Measurements from ENCODE around the gene SPRYD3.
"Not testable (repeated sequence)": the region's sequence is repeated elsewhere in the genome, so short reads cannot be mapped to it uniquely, and the experiment has no call there.

SPRYD3 gene

DNA sequence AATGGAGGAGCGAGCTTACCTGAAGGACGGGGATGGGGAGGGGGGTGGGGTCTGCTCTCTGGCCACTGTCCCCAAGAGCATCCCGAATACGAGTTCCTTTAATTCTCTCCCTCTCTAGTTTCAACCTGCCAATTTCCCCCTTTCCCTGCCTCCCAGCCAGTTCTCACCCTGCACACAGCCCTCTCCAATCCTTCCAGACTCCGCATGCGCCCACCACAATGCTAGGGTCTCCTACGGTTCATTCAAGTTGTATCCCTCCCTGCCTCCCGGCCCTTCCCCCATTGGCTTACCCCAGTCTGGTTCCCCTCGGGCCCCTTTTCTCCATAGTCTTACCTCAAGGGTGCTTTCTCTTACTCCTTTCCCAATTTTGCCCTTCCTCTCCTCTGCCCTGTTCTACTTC, 17.6 kb upstream of the SPRYD3 start:
- TF ChIP-seq, protein P1, sequence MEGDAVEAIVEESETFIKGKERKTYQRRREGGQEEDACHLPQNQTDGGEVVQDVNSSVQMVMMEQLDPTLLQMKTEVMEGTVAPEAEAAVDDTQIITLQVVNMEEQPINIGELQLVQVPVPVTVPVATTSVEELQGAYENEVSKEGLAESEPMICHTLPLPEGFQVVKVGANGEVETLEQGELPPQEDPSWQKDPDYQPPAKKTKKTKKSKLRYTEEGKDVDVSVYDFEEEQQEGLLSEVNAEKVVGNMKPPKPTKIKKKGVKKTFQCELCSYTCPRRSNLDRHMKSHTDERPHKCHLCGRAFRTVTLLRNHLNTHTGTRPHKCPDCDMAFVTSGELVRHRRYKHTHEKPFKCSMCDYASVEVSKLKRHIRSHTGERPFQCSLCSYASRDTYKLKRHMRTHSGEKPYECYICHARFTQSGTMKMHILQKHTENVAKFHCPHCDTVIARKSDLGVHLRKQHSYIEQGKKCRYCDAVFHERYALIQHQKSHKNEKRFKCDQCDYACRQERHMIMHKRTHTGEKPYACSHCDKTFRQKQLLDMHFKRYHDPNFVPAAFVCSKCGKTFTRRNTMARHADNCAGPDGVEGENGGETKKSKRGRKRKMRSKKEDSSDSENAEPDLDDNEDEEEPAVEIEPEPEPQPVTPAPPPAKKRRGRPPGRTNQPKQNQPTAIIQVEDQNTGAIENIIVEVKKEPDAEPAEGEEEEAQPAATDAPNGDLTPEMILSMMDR (IDR thresholded peaks at IDR 0.05; ENCODE audit: low read depth, low read length), result no peak
- DNase-seq (ENCODE audit: low read depth in 2 of 2), result no peak
- H3K4me3 ChIP-seq (replicated peaks in 1 of 2; ENCODE audit: low read depth in 2 of 2, low read length in 2 of 2), result peak overlapping the region; percentile 52 to 71

- TF ChIP-seq, protein P1 (IDR thresholded peaks at IDR 0.05; ENCODE audit: low read depth, low read length), result no peak
- H3K4me3 ChIP-seq (replicated peaks in 1 of 2; ENCODE audit: low read depth in 2 of 2, low read length in 2 of 2), result peak overlapping the region in 1 of 2 donors; percentile 71
- DNase-seq (ENCODE audit: low read depth in 2 of 2), result peak; percentile 88 to 93
Measured at GRCh38 chr12:53096089-53096741, 17.0 kb upstream of the SPRYD3 start.

DNA sequence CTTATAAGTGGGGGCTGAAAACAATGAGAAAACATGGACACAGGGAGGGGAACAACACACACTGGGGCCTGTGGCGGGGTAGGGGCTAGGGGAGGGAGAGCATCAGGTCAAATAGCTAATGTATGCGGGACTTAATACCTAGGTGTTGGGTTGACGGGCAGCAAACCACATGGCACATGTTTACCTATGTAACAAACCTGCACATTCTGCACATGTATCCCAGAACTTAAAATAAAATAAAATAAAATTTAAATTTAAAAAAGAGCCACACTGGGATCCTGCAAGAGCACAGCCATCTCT, 16.4 kb upstream of the SPRYD3 start:
- not testable (repeated sequence) for DNase-seq (ENCODE audit: low read depth in 2 of 2); H3K4me3 ChIP-seq (replicated peaks in 1 of 2; ENCODE audit: low read depth in 2 of 2, low read length in 2 of 2)

GRCh38 chr12:53094796-53095595, 15.8 kb upstream of the SPRYD3 start:
- H3K4me3 ChIP-seq (replicated peaks in 1 of 2; ENCODE audit: low read depth in 2 of 2, low read length in 2 of 2); DNase-seq (ENCODE audit: low read depth in 2 of 2): not testable (repeated sequence)

- no peak for DNase-seq (ENCODE audit: low read depth in 2 of 2)
- no peak overlapping the region for H3K4me3 ChIP-seq (replicated peaks in 1 of 2; ENCODE audit: low read depth in 2 of 2, low read length in 2 of 2)
- TF ChIP-seq, protein P1 (IDR thresholded peaks at IDR 0.05; ENCODE audit: low read depth, low read length), result no peak
Measured at GRCh38 chr12:53094394-53094787, 15.2 kb upstream of the SPRYD3 start.

DNA sequence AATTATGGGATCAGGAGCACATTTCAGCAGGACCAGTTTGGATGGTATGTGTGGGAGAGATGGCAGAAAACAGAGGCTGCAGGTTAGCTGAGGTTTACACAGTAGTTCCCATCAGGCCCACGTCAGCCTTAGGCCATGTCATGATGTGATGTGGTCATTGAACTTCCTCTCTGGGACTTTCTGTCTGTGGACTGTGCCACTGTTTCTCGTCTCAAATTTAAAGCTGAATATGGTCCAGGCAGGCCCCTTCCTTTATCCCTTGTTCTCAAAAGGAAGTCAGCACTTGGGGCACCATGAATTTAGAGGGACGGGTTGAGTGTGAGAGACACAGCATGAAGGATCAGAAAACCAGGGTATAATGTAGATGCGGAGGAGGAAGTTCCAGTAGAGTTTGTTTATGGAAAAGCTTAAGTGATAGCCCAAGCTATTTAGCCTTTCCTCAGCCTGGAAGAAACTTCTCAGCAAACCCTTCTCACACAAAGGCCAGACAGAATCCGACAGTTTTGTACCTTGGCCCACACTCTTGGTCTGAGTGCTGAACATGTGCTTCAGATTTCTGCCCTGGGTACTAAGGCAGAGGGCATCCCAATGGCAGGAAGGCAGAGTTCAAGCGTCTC, 14.7 kb upstream of the SPRYD3 start:
- DNase-seq (ENCODE audit: low read depth in 2 of 2), result no peak
- TF ChIP-seq, protein P1 (IDR thresholded peaks at IDR 0.05; ENCODE audit: low read depth, low read length), result no peak
- no peak overlapping the region for H3K4me3 ChIP-seq (replicated peaks in 1 of 2; ENCODE audit: low read depth in 2 of 2, low read length in 2 of 2)

DNA sequence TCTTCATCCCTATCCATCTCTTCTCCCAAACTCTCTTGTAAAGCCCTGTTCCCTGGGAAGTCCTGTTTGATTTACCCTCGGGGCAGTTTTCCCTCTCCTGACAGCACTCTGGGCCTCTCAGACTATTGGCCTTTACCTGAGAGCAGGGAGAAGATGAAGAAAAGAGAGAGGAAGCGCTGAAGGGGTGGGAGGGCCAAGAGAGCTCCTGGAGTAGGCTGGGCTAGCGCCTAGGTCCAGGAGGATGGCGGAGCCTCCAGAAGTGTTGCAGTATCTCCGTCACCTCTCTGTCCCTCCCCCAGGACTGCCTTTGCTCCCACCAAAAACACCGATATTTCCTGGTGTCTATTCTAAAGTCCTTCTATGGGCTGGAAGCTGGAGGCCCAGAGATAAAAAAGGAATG, 12.6 kb upstream of the SPRYD3 start:
- no peak overlapping the region for H3K4me3 ChIP-seq (replicated peaks in 1 of 2; ENCODE audit: low read depth in 2 of 2, low read length in 2 of 2)
- TF ChIP-seq, protein P1 (IDR thresholded peaks at IDR 0.05; ENCODE audit: low read depth, low read length), result no peak
- DNase-seq (ENCODE audit: low read depth in 2 of 2), result no peak
